ENCODE results near the gene ALDH3A2.

ALDH3A2 gene

DNA sequence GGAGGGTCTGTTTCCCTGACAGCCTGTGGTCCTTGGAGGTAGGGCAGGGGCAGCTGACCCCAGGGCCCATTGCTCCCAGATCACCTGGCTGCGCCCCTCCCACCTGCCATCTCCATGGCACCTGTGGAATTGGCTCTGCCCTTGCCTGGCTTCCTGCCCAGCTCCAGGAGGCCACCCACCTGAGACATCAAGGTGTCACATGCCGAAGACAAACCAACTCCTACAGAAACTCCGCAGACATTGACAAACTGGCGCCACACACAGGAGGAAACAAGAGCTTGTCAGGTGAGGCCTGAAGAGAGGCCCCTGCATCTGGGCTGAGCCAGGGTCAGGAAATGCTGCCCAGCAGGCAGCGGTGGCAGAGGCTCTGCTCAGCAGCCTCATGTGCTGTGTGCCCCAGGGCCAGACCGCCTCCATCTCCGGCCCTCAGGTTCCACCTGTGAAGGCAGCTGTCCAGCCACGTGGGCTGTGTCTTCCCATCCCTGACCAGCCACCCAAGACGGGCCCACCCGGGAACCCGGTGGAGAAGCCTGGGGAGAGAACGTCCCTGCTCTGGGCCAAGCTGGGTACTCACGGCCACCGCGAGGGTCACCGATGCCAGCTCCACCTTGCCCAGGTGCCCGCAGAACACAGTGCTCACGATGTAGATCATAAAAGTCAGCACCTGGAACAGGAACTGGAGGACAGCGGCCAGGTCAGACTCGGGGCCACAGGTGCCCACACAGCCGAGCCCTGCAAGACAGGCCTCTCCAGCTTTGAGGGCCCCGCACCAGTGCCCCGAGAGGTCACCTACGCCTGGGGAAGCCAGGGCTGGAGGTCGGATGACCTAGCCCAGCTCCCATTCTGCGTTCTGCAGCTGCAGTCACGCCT, 66.2 kb downstream of the ALDH3A2 start:
- no peak for DNase-seq (ENCODE audit: low spot score)

DNA sequence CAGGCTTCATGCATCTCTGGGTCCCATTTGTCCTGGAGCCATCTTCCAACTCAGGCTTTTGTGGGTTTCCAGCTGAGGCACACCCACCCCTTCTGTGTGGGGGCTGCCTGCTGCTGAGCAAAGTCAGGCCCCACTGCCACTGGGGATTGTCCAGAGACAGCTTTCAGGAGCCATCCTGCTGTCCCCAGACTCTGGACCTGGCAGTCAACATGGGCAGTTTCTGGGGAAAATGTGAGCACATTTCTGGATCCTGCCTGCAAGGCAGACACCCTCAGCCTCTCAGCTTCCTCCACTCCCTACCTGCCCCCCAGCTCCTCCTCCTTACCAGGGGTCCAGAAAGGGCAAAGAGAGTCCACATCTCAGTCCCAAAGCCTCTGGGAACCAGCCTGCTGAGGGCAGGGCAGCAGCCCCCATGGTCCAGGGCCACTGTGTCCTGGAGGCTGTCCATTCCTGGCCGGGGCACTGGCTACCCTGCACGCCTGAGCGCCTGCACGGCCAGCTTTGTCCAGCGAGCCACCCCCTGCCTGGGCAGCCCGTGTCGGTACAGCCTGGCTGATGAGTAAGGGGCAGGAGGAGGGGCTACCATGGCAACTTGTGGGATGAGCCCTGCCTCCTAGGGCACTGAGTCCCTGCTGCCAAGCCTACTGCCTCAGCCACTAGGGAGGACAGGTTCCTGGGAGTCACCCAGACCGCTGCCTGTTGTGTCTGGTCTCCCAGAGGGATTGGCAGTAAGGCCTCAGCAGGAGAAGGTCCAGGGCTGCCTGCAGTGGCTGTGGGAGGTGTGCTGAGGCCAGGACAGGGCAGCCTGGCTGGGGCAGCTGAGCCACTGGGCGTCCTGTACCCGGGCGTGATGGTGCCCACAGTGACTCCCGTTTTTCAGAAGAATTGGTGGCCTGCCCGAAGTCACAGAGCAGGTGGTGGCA, 67.8 kb downstream of the ALDH3A2 start, which contains the start of gene SLC47A2:
SLC47A2 (minus strand) TSS at position 477 of the 923 bp plus-strand sequence; CDS start at position 448, 29 bp downstream.
- DNase-seq (ENCODE audit: low spot score) = no peak

DNA sequence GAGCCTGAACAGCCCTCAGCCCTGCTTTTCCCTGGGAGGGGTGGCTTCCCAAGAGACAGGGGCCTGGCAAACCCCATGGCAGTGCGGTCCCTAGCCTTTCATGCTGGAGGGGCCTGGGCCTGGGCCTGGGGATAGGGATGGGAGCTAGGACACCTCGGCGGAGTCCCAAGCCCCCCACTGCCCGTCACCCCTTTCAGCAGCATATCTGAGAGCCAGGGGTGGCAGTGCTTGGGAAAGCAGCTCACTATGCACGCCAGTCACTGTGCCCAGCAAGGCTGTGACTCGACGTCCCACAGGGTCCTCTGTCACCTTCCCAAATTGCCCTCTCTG, 68.4 kb downstream of the ALDH3A2 start:
- DNase-seq (ENCODE audit: low spot score) = no peak

DNA sequence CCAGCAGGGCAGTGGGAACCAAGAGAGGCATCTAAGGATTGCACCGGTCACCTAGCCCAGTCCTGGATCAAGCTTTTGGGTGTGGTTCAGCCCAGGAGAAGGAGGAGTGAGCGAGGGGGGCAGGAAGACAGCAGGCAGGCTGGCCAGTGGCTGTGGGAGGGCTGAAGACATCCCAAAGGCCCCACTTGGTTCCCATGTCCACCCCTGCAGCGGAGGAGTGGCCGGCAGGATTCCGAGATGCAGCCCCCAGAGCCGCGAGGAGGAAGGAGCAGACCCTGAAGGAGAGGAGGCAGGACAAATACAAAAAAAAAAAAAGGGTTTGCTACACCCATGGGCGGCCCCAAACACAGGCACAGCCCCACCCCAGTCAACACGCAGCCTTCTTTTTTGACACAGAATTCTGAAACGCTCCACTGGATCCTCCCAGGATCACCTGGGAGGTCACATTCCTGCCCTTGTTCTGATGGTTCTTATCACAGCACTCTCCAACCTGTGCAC, 68.9 kb downstream of the ALDH3A2 start:
- no peak for DNase-seq (ENCODE audit: low spot score)

DNA sequence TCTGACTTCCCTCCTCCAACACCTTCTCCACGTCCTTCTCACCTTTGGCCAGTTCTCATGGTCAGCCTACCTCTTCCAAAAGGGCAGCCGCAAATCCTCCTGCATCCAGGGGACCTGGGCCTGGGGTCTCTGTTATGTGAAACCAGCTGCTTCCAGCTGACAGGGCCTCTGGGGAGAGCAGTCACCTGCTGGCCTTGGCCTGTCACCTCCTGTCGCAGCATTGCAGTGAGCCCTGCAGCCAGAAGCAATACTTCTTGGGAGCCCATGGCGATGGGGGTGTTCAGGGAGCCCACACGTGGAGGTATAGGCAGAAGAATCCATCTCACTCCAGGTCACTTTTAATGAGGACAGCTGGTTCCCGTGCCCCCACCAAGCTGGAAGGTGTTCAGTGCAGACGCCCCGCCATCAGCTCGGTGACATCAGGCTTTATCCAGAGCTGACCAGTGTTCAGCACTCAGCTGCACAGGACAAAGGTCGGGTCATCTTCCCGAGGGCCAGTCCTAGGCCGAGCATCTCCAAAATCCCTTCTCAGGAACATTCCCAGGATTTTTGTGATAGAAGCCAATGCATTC, 69.6 kb downstream of the ALDH3A2 start:
- DNase-seq (ENCODE audit: low spot score) = no peak

DNA sequence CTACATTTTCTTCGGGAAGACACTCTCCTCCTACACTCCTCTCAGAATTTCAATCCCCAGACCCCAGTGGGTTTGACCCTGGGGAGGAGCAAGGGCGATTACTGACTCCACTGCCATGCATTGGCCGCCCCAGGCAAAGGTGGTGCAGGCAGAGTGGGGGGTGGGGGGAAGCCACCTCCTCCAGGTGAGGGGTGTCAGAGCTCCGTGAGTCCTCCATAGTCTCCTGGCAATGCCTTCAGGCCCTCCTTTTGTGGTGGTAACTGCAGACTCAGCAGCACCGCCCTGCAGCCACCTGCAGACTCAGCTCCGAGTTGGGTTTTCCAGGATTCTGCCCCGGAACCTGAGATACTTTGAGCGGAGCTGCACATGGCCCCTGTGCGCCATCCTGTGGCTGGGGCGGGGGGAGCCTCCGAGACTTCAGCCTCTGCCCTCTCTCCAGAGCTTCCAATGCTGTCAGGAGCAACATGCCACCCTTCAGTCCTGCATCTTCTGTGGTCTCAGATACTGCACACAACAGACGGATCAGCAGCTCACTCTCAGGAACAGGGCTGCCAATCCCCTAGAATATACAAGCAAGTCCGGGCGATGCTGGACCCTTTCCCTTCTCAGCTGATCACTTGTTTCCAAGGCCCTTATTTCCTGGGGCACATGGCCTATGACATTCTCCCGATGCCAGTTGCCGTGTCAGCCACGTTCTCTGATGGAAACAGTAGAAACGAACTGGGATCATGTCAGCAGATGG, 70.2 kb downstream of the ALDH3A2 start:
- DNase-seq (ENCODE audit: low spot score) = no peak

DNA sequence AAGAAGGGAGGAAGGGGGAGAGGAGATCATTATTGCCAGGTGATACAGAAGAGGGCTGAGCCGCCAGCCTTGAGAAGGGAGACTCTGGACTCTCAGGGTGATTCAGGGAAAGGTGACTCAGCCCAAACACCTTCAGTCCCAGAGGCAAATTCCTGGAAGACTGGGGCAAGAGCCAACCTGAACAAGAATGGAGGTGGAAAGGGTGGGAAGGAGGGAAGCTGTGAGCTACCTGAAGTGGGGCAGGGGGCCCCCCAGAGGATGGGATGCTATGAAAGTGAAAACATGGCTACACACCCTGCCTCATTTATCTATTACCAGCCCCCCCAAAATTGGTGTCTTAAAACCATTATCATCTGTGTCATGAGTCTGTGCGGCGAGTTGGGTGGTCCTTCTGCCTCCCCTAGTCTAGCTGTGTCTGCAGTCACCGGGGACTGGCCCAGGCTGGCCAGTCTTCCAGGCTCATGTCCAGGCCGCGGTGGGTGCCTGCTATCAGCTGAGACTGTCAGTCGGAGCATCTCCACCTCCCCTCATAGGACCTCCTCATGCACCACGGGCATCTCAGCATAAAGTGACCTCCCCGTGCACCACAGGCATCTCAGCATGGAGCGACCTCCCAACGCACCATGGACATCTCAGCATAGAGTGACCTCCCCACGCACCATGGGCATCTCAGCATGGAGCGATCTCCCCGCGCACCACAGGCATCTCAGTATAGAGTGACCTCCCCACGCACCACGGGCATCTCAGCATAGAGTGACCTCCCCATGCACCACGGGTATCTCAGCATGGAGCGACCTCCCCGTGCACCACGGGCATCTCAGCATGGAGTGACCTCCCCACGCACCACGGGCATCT, 71.0 kb downstream of the ALDH3A2 start:
- no peak for DNase-seq (ENCODE audit: low spot score)

DNA sequence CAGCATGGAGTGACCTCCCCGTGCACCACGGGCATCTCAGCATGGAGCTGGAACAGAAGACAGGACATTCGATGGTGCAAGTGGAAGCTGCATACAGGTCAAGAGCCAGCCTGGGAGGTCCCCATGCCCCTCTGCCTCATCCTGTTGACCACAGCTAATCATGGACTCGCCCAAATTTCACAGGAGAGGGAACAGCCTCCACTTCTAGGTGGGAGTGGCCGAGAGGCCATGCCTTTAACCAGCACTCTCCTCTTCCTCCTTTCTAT, 71.6 kb downstream of the ALDH3A2 start:
- DNase-seq (ENCODE audit: low spot score) = no peak

DNA sequence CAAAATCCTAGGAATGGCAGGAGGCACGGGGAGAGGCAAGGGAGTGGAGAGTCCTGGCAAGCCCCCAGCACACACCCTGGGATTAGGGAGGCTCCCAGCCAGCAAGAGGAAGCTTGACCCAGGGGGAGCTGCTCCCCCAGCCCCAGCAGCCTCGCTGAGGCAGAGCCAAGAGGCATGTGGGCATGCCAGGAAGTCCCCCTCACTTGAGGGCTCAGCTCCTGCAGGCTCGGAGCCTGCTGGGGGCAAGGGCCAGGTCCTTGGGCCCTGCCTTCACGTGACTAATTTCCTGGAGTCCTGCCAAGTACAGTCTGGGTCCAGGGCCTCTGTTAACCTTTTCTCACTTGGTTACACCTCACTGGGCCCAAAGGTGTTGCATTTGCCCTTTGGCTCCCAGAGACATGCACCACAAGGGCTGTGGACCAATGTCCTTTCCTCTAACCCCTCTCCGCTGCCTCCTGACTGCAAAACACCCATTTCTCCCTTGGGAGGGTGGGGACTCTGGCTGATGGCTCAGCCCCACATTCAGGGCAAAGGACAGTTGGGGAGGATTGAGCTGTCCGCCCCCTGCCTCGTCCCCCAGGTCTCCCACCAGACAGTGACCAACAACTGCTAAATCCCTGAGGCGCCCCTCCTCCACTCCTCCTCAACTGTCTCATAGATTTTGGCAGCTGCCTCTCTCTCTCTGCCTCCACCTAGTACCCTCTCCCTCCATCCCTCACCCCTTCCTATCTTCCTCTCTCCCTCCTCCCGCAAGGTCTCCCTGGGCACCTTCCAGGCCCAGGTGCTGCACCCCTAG, 72.3 kb downstream of the ALDH3A2 start:
- no peak for DNase-seq (ENCODE audit: low spot score)

DNA sequence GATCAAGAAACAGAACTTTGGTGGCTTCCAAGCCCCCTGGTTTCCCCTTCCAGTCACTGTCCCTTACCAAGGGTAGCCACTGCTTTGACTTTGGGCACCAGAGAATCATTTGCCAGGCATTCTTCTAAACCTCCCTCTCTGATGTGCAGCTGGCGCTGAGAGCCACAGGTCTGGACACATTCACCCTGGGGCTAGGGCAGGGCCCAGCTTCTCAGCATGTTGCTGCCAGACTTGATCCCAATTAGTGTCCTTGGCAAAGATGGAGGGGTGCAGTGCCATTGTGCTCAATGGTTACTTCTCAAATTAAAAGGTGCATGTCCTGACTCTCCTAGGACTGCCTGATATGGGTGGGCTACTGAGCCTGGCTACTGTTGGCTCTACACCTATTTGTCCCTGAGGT, 75.4 kb downstream of the ALDH3A2 start:
- no peak for DNase-seq (ENCODE audit: low spot score)

DNA sequence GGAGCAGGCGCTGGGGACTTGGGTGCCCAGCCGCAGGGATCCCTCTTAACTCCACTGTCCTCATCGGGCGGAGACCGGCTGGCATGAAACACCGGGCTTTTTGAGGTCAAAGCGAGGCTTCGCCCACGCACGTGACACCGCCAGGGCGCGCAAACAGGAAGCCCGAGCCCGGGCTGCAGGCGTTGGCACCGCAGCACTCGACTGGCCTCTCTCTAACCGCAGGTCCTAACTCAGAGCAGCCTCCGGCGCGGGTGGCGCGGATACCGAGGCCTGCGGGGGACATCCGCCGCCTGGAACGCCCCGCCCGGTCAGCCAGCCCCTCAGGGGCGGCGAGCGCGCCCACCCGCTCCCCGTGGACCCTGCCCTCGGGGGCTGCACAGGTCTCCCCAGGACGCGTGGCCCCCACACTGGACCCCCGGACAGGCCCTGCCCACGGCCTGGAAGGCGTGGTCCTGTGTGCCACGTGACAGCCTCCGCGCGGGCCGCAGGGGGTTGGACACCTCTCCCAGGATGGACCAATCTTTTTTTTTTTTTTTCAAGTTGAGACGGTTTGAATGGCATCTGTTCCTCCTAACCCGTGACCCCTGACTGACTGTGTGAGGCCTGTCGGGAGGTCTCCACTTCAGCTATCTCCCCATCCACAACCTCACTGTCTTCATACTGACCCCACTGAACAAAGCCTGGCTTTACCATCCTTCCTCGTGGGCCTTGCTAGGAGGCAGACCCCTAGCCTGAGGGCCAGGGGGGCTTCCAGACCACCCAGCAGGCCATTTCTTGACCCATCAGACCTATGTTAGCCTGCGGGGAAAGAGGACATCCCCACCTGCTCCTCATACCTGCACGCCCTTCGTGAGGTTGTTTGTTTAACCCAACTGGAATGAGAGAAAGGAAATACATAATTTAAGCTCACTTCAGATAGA, 76.2 kb downstream of the ALDH3A2 start:
- DNase-seq (ENCODE audit: low spot score) = no peak

DNA sequence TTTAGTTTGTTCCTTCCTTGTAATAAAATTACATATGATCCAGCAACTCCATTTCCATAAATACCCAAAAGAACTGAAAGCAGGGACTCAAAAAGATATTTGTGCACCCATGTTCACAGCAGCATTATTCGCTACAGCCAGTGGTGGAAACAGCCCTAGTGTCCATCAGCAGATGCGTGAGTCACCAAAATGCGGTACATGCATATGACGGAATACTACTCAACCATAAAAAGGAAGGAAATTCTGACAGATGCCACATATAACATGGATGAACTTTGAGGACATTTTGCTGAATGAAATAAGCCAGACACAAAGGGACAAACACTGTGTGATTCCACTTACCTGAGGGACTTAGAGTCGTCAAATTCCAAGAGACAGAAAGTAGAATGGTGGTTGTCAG, 76.9 kb downstream of the ALDH3A2 start:
- DNase-seq (ENCODE audit: low spot score) = no peak

DNA sequence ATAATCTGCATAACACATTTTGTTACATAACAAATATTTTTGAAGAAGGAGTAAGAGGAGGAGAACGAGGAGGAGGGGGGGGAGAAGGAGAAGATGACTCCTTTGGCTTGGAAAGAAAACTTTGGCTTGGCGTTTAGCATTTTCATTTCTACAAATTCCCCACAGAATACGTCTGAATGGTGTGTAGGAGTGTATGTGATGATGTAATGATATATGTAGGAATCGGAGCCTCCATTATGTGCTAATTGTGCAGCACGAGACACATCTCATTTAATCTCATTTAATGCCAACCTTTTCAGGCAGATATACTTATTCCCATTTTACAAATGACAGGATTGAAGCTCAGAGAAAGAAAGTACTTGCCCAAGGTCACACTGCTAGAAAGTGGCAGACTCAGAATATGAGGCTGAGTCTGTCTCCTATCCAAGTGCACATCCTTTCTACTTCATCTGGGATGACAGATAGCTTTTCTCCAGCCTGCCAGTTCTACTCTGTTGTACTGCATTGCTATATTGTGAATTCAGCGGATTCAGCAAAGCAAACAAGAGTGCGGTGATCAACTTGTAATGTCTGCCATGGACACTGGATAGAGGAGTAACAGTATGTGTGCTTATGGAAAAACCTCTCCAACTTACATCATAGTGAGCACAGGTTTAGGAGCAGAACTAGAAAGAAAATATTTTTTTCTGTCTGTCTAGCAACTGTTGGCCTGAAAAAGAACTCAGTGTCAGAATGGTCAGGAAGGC, 78.3 kb downstream of the ALDH3A2 start:
- no peak for DNase-seq (ENCODE audit: low spot score)
